ENCODE measurements around the gene FHAD1.

DNA sequence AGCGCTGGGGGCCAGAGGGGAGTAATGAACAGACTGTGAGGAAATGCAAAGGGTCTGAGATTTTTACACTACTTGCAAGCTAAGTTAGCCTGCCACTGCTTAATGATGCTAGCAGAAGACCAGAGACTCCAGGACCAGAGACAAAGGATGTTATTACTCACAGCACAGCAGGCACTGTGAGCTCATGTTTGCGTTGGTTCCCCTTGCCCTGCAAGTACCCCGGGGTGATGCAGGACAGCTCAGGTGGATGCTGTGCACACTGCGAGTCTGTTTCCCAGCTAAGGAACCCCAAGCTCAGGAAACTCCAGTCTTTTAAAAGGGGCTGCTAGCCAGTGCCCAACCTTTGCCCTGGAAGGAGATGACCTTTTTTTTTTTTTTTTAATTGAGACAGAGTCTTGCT lies 1.2 kb downstream of the FHAD1 start:
- TF ChIP-seq, protein P1, sequence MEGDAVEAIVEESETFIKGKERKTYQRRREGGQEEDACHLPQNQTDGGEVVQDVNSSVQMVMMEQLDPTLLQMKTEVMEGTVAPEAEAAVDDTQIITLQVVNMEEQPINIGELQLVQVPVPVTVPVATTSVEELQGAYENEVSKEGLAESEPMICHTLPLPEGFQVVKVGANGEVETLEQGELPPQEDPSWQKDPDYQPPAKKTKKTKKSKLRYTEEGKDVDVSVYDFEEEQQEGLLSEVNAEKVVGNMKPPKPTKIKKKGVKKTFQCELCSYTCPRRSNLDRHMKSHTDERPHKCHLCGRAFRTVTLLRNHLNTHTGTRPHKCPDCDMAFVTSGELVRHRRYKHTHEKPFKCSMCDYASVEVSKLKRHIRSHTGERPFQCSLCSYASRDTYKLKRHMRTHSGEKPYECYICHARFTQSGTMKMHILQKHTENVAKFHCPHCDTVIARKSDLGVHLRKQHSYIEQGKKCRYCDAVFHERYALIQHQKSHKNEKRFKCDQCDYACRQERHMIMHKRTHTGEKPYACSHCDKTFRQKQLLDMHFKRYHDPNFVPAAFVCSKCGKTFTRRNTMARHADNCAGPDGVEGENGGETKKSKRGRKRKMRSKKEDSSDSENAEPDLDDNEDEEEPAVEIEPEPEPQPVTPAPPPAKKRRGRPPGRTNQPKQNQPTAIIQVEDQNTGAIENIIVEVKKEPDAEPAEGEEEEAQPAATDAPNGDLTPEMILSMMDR (IDR thresholded peaks at IDR 0.05; ENCODE audit: low read depth, low read length): no peak
- TF ChIP-seq POLR2A (IDR thresholded peaks at IDR 0.05; ENCODE audit: extremely low read depth, insufficient read length): no peak
